Measurements from ENCODE around the gene PPOX.

Gene PPOX

GRCh38 chr1:161198194-161198896, 32.1 kb downstream of the PPOX start:
- DNase-seq (ENCODE audit: low spot score), result peak; percentile 75

- DNase-seq (ENCODE audit: low spot score), result peak; percentile 83
These were observed 32.7 kb downstream of the PPOX start, which contains the start of gene ADAMTS4 for GRCh38 chr1:161198897-161199431. TSS of gene ADAMTS4 (minus strand) at chr1:161199054. CDS start at chr1:161198627, 427 bp downstream.

- DNase-seq (ENCODE audit: low spot score), result no peak
These were observed 33.4 kb downstream of the PPOX start for GRCh38 chr1:161199506-161200139.

- no peak for DNase-seq (ENCODE audit: low spot score)
These were observed 34.3 kb downstream of the PPOX start for GRCh38 chr1:161200421-161200991.

GRCh38 chr1:161200992-161201835, 35.0 kb downstream of the PPOX start:
- no peak for DNase-seq (ENCODE audit: low spot score)

GRCh38 chr1:161201836-161202712, 35.8 kb downstream of the PPOX start, which contains the start of gene NDUFS2:
TSS of gene NDUFS2 (plus strand) at chr1:161202367. CDS start at chr1:161202386, 19 bp downstream.
- DNase-seq (ENCODE audit: low spot score), result peak; percentile 96

GRCh38 chr1:161206411-161207140, 40.4 kb downstream of the PPOX start:
- DNase-seq (ENCODE audit: low spot score), result no peak

GRCh38 chr1:161207173-161207572, 40.9 kb downstream of the PPOX start:
- no peak for DNase-seq (ENCODE audit: low spot score)

GRCh38 chr1:161209790-161210409, 43.7 kb downstream of the PPOX start:
- no peak for DNase-seq (ENCODE audit: low spot score)

- DNase-seq (ENCODE audit: low spot score), result no peak
These were observed 48.1 kb downstream of the PPOX start for GRCh38 chr1:161214369-161214768.

GRCh38 chr1:161215076-161215475, 48.9 kb downstream of the PPOX start, which contains the start of gene FCER1G:
TSS of gene FCER1G (plus strand) at chr1:161215295. CDS start at chr1:161215322, 27 bp downstream.
- DNase-seq (ENCODE audit: low spot score), result no peak

- DNase-seq (ENCODE audit: low spot score), result no peak
These were observed 50.9 kb downstream of the PPOX start for GRCh38 chr1:161216945-161217712.

GRCh38 chr1:161217831-161218230, 51.6 kb downstream of the PPOX start:
- no peak for DNase-seq (ENCODE audit: low spot score)

GRCh38 chr1:161218301-161219077, 52.3 kb downstream of the PPOX start:
- DNase-seq (ENCODE audit: low spot score), result no peak

- DNase-seq (ENCODE audit: low spot score), result no peak
These were observed 53.1 kb downstream of the PPOX start for GRCh38 chr1:161219078-161219892.

GRCh38 chr1:161220002-161220401, 53.8 kb downstream of the PPOX start:
- DNase-seq (ENCODE audit: low spot score), result no peak
